ENCODE measurements around the gene CCNDBP1.

DNA sequence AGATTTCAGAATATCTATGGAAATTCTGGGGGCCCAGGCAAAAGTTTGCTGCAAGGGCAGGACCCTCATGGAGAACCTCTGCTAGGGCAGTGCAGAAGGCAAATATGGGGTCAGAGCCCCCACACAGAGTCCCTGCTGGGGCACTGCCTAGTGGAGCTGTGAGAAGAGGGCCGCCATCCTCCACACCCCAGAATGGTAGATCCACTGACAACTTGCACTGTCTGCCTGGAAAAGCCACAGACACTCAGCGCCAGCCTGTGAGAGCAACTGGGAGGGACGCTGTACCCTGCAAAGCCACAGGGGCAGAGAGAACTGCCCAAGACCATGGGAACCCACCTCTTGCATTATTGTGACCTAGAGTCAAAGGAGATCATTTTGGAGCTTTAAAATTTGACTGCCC lies 13.8 kb downstream of the CCNDBP1 start:
- TF ChIP-seq, protein P1, sequence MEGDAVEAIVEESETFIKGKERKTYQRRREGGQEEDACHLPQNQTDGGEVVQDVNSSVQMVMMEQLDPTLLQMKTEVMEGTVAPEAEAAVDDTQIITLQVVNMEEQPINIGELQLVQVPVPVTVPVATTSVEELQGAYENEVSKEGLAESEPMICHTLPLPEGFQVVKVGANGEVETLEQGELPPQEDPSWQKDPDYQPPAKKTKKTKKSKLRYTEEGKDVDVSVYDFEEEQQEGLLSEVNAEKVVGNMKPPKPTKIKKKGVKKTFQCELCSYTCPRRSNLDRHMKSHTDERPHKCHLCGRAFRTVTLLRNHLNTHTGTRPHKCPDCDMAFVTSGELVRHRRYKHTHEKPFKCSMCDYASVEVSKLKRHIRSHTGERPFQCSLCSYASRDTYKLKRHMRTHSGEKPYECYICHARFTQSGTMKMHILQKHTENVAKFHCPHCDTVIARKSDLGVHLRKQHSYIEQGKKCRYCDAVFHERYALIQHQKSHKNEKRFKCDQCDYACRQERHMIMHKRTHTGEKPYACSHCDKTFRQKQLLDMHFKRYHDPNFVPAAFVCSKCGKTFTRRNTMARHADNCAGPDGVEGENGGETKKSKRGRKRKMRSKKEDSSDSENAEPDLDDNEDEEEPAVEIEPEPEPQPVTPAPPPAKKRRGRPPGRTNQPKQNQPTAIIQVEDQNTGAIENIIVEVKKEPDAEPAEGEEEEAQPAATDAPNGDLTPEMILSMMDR (IDR thresholded peaks at IDR 0.05; ENCODE audit: borderline replicate concordance, extremely low read depth, low read length, poor library complexity, severe bottlenecking) = no peak
- TF ChIP-seq EZH2 (IDR thresholded peaks at IDR 0.05; ENCODE audit: borderline replicate concordance, low read depth, low read length, severe bottlenecking) = no peak

Measured in DND-41 (cell line).